HS-5 (cell line): ENCODE results near the gene COPS4.
A peak's percentile ranks its signal among the peaks of the same experiment; 100 is the strongest.
"Not testable (repeated sequence)": the region's sequence is repeated elsewhere in the genome, so short reads cannot be mapped to it uniquely, and the experiment has no call there.

Experiments used
- DNase-seq: peaks from one replicate; pipeline ENCODE4 v3.0.0-alpha.2; 2012; ENCODE audit warnings: low read depth

The COPS4 gene

GRCh38 chr4:83089410-83090157 lies 54.6 kb downstream of the COPS4 start:
- no peak for DNase-seq

- no peak for DNase-seq
Measured at GRCh38 chr4:83093060-83093640, 58.2 kb downstream of the COPS4 start.

GRCh38 chr4:83096397-83096796 lies 61.4 kb downstream of the COPS4 start:
- no peak for DNase-seq

DNA sequence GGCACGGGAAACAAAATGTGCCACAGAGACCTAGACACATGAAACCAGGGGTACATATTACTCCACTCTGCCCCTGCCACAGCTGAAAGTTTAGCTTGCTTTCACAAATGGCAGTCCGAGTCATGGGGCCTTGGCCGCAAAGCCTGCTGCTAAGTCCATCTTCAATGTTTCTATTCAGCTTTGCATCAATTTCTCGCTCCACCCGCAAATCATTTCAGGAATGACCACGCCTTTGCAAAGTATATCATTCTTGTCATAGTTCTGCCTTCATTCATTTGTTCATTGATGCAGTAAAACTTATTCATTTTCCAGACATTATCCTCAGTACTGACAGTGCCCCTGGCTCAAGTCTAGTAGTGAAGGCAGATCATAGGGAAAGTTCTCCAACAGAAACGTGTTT lies 70.0 kb downstream of the COPS4 start:
- no peak for DNase-seq

DNA sequence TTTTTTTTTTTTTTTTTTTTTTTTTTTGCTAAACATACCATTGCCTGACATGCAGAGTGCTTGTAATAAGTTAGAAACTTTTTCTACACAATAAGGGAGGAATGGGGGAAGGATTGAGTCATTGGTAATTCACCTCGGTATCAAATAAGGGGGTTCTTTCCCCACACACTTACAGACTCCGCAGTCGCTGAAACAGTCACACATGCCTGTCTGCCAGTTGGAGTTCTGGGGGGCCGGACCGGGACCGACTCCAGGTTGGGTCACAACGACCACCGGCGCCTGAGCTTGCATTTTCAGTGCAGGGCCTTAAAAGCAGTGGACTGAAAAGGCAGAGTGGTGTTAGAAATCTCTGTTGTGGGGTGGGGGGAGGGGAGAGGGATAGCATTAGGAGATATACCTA lies 72.6 kb downstream of the COPS4 start:
- DNase-seq: no peak

GRCh38 chr4:83108101-83108861 lies 73.3 kb downstream of the COPS4 start:
- DNase-seq: no peak

- DNase-seq: no peak
Measured at GRCh38 chr4:83109480-83110222, 74.7 kb downstream of the COPS4 start.

DNA sequence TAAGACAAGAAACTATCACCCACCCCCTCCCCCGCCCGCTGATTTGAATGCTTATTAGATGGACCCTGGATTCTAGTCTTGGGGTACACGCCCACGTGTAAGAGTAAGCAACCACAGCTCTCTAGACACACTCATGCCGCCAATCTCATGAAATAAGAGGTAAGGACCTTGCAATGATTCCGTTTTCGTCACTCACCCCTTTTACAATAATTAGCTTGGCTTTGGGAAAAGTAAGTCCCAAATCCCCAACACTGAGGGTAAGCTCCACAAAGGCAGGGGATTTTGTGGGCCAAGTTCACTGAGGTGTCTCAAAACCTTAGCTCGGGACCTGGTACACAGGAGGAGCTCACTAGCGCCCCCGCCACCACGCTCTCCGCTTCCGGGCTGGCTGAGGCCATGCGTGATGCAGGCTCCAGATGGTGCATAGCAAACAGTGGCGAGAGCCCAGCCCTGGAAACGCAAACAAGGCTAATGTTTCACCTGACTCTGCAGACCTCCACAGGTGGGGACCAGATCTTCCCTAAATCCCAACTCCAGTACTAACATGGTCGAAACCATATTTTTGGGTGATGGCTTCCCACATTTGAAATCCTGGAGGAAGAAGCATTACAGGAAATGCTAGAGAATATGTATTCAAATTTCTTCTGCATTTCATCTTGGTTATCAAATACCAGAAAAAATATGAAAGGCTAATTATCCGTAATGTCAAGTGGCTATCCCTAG lies 75.4 kb downstream of the COPS4 start:
- peak; percentile 53 for DNase-seq

- no peak for DNase-seq
Measured at GRCh38 chr4:83110970-83111750, 76.2 kb downstream of the COPS4 start.

DNA sequence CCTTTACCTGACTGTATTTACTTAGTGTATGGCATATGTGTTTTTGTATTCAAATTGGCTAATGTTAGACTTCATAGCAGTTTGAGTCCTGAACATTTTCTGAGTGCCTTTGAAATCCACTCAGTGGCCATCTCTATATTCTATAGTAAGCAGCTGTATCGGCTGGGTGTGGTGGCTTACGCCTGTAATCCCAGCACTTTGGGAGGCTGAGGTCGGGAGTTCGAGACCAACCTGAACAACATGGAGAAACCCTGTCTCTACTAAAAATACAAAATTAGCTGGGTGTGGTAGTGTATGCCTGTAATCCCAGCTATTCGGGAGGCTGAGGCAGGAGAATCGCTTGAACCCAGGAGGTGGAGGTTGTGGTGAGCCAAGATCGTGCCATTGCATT lies 76.8 kb downstream of the COPS4 start:
- not testable (repeated sequence) for DNase-seq

GRCh38 chr4:83112231-83112630 lies 77.2 kb downstream of the COPS4 start:
- DNase-seq: no peak

DNA sequence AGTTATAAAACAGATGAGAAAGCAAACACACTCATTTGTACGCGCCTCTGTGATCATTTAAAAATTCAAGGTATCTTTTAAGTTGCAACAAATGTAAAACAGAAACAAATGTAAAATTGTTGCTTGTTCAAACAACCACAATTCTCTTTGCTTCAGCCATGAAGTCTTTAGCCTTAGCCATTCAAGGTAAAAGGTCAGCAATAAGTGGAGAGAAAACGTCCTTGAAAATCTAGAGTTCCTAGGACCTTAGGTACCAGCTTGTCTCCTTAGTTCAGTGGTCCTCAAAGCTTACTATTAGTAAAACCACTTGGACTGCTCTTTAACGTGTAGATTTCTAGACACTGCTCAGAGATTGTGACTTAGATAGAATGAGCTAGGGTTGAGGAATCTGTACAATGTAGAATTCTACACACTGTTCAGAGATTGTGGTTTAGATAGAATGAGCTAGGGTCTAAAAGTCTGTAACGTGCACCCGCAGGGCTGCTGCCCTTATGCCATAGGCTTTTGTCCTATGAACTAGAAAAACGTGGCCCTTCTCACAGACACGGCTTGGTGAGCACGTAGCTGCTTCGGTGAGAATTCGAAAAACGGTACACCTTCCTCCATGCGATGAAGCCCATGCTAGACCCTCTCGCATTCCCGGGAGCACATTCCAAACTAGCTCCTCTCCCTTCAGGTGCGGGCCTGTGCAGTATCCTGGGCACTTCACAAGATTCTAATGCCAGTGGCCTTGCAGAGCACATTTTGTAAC lies 77.9 kb downstream of the COPS4 start:
- DNase-seq: no peak

DNA sequence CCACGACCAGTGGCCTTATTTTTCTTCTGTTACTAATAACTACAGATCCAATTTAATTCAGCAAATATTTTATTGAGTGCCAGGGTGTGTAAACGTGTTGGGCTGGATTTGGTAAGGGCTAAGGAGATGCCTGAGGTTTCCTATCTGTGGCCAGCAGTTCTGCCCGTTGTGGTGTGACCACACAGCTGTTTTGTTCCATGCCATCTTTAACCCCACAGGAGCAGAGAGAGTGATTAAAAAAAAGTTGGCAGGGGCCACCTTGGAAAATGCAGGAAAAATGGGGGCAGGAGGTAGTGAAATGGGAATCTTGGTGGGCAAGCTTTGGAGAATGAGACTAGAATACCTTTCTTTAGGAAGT lies 78.4 kb downstream of the COPS4 start:
- DNase-seq: no peak

DNA sequence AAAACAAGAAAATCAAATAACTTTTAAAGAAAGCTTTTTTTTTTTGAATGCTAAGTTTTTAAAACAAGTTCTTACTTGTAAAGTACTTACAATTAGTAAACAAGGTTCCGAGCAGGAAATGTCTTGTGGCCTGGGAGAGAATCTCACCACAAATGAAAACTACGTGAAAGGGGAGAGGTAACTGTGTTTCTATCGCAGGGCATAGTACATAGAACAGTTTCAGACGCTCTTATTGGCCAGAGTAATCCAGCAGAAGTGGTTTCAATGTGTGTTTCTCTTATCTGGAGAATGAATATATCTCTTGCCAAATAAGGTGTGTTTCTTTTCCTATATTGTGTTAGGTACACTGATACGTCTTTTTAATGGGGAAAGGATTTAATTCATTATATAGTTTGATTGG lies 79.6 kb downstream of the COPS4 start, which contains the start of gene PLAC8:
TSS of gene PLAC8 (minus strand) at position 154 of the 400 bp plus-strand sequence. CDS start 6,808 bp downstream, outside the sequence.
- no peak for DNase-seq

DNA sequence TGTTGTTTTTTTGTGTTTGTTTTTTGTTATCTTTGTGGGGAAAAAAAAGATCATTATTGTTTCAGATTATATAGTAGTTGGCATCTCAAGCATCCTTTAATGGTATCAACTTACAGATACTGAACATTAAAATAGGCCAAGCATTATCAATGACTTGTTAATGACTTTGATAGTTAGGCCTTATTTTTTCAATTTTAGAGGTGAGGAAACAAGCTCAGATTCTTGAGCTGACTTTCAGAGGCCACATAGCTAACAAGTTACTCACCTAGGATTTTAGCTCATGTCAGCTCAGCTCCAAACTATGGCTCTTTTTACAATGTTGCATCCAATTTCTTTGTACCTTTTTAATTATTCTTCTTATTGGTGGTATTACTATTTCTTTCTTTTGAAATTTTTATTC lies 80.0 kb downstream of the COPS4 start:
- peak; percentile 29 for DNase-seq

GRCh38 chr4:83115656-83116285 lies 80.8 kb downstream of the COPS4 start:
- no peak for DNase-seq

GRCh38 chr4:83118869-83119268 lies 83.9 kb downstream of the COPS4 start:
- DNase-seq: no peak

GRCh38 chr4:83121246-83121645 lies 86.3 kb downstream of the COPS4 start:
- no peak for DNase-seq

GRCh38 chr4:83124111-83124780 lies 89.3 kb downstream of the COPS4 start:
- no peak for DNase-seq
